H1 (cell line): ENCODE data around the gene ELP1. TPM values are rescaled to one million over a fixed set of nuclear protein-coding genes. Genes with fewer than 3 reads are reported as not detected.

Experiments used
- CTCF ChIA-PET: fragments of 300-600 bp; sonication (Branson Sonifier 250); formaldehyde crosslinking; loops from one replicate; lab custom pipeline; 2021; ENCODE audit not compliant: partially characterized antibody; lab: Charles Lee
- POLR2A ChIA-PET: fragments of 300-600 bp; sonication (Branson Sonifier 250); formaldehyde crosslinking; loops from one replicate; lab custom pipeline; 2021; ENCODE audit warnings: inconsistent platforms; ENCODE audit not compliant: partially characterized antibody; lab: Charles Lee
- DNase-seq, 2 experiments: peaks; one replicate each; pipeline versions ENCODE4 v3.0.0 to v3.0.0-alpha.2; 2010 to 2022; ENCODE audit warnings: low spot score in 2 of 2, low read depth in 1 of 2, mixed read lengths in 1 of 2
- FAIRE-seq: peaks from 2 replicates; lab custom pipeline; 2011; peaks lifted over from hg19 to GRCh38; lab: Jason Lieb, UNC
- H2AFZ ChIP-seq: 2 replicates; pipeline ENCODE4 v1.8.1; 2012; ENCODE audit warnings: low read length, inconsistent platforms
- H2AK5ac ChIP-seq: 2 replicates; pipeline ENCODE4 v1.6.1; 2013; ENCODE audit warnings: low read depth, low read length
- H2BK120ac ChIP-seq: replicated peaks from 2 replicates; pipeline ENCODE3; 2013; ENCODE audit warnings: low read depth, low read length, inconsistent platforms
- H2BK12ac ChIP-seq: 2 replicates; pipeline ENCODE4 v1.6.1; 2013; ENCODE audit warnings: low read depth, low read length
- H2BK15ac ChIP-seq: 2 replicates; pipeline ENCODE4 v1.6.1; 2013; ENCODE audit warnings: low read length
- H2BK20ac ChIP-seq: 2 replicates; pipeline ENCODE4 v1.6.1; 2013; ENCODE audit warnings: low read length
- H2BK5ac ChIP-seq: 2 replicates; pipeline ENCODE4 v1.6.1; 2013; ENCODE audit warnings: low read depth, low read length
- H3K14ac ChIP-seq: 2 replicates; pipeline ENCODE4 v1.6.1; 2013; ENCODE audit warnings: inconsistent platforms; ENCODE audit not compliant: insufficient read length
- H3K18ac ChIP-seq: 2 replicates; pipeline ENCODE4 v1.6.1; 2013; ENCODE audit warnings: low read length; ENCODE audit errors: extremely low read depth
- H3K23ac ChIP-seq: 2 replicates; pipeline ENCODE4 v1.6.1; 2013; ENCODE audit warnings: inconsistent platforms; ENCODE audit not compliant: insufficient read length
- H3K23me2 ChIP-seq: 2 replicates; pipeline ENCODE4 v1.6.1; 2013; ENCODE audit warnings: low read depth, low read length
- H3K27ac ChIP-seq: 2 replicates; pipeline ENCODE4 v1.6.1; 2011; ENCODE audit warnings: low read depth, low read length, inconsistent platforms
- H3K27me3 ChIP-seq, 4 experiments: replicated peaks in 1 of 4; 1 replicate in 1 of 4; 2 replicates in 3 of 4; pipeline versions ENCODE4 v1.6.1 to v1.8.1; 2011 to 2013; ENCODE audit warnings: low read length in 3 of 4, mild to moderate bottlenecking in 3 of 4, inconsistent platforms in 2 of 4, mixed read lengths in 2 of 4, moderate library complexity in 1 of 4; ENCODE audit not compliant: control insufficient read depth in 3 of 4, insufficient read depth in 3 of 4; ENCODE audit errors: extremely low read depth in 1 of 4
- H3K36me3 ChIP-seq, 4 experiments: 2 replicates each; pipeline versions ENCODE4 v1.6.1 to v1.8.1; 2011 to 2013; ENCODE audit warnings: mild to moderate bottlenecking in 4 of 4, low read length in 3 of 4, moderate library complexity in 2 of 4, control low read depth in 1 of 4, inconsistent platforms in 1 of 4; ENCODE audit not compliant: insufficient read depth in 4 of 4, control insufficient read depth in 2 of 4
- H3K4ac ChIP-seq: replicated peaks from 2 replicates; pipeline ENCODE3; 2013; ENCODE audit warnings: low read length, low read depth, mixed read lengths, inconsistent platforms; ENCODE audit not compliant: insufficient read length
- H3K4me1 ChIP-seq, 4 experiments: replicated peaks in 1 of 4; 1 replicate in 1 of 4; 2 replicates in 3 of 4; pipeline versions ENCODE4 v1.6.1 to v1.8.1; 2011 to 2013; ENCODE audit warnings: low read length in 3 of 4, inconsistent platforms in 2 of 4, mixed read lengths in 1 of 4; ENCODE audit not compliant: insufficient read depth in 4 of 4, control insufficient read depth in 3 of 4
- H3K4me2 ChIP-seq, 2 experiments: 2 replicates each; pipeline versions ENCODE4 v1.6.1 to v1.8.1; 2011 to 2013; ENCODE audit warnings: low read depth in 2 of 2, low read length in 2 of 2, control low read depth in 1 of 2, inconsistent platforms in 1 of 2, mild to moderate bottlenecking in 1 of 2; ENCODE audit not compliant: insufficient read depth in 1 of 2
- H3K4me3 ChIP-seq, 4 experiments: fragments of 200-600, 300-600 bp in 1 of 4; sonication (generic), shearing (Covaris generic), sonication (Bioruptor Twin) in 1 of 4; 2 replicates each; pipeline versions ENCODE4 v1.5.1 to v1.8.1; 2011 to 2016; ENCODE audit warnings: low read length in 4 of 4, low read depth in 3 of 4, control low read depth in 2 of 4, inconsistent platforms in 2 of 4, mild to moderate bottlenecking in 2 of 4, mixed read lengths in 1 of 4, moderate library complexity in 1 of 4; ENCODE audit not compliant: insufficient read depth in 2 of 4; ENCODE audit errors: extremely low read depth in 1 of 4
- H3K56ac ChIP-seq: replicated peaks from 2 replicates; pipeline ENCODE3; 2013; ENCODE audit warnings: low read depth, mild to moderate bottlenecking, mixed read lengths, low read length, inconsistent platforms; ENCODE audit not compliant: insufficient read length
- H3K79me1 ChIP-seq: 2 replicates; pipeline ENCODE4 v1.6.1; 2013; ENCODE audit warnings: low read depth, low read length, control low read depth
- H3K79me2 ChIP-seq, 2 experiments: 2 replicates each; pipeline versions ENCODE4 v1.6.1 to v1.8.1; 2012 to 2013; ENCODE audit warnings: low read length in 2 of 2, mild to moderate bottlenecking in 2 of 2, inconsistent platforms in 1 of 2; ENCODE audit not compliant: insufficient read depth in 2 of 2, control insufficient read depth in 1 of 2
- H3K9ac ChIP-seq, 4 experiments: replicated peaks in 1 of 4; 1 replicate in 1 of 4; 2 replicates in 3 of 4; pipeline versions ENCODE4 v1.6.1 to v1.8.1; 2011 to 2013; ENCODE audit warnings: low read depth in 3 of 4, low read length in 3 of 4, control low read depth in 2 of 4, mild to moderate bottlenecking in 2 of 4, moderate library complexity in 2 of 4, inconsistent platforms in 1 of 4; ENCODE audit errors: extremely low read depth in 1 of 4
- H3K9me3 ChIP-seq, 2 experiments: 2 replicates each; pipeline versions ENCODE4 v1.6.1 to v1.8.1; 2012 to 2013; ENCODE audit warnings: mild to moderate bottlenecking in 2 of 2, moderate library complexity in 2 of 2, control low read depth in 1 of 2, inconsistent platforms in 1 of 2, low read depth in 1 of 2, low read length in 1 of 2, mixed read lengths in 1 of 2; ENCODE audit not compliant: insufficient read depth in 2 of 2
- H4K20me1 ChIP-seq, 2 experiments: replicated peaks in 1 of 2; 2 replicates each; pipeline versions ENCODE3 to v1.8.1; 2011 to 2013; ENCODE audit warnings: inconsistent platforms in 2 of 2, low read length in 2 of 2, mild to moderate bottlenecking in 1 of 2; ENCODE audit not compliant: insufficient read depth in 2 of 2, control insufficient read depth in 1 of 2
- H4K5ac ChIP-seq: 2 replicates; pipeline ENCODE4 v1.6.1; 2013; ENCODE audit warnings: low read length, low read depth, mixed read lengths, inconsistent platforms; ENCODE audit not compliant: insufficient read length
- H4K8ac ChIP-seq: 2 replicates; pipeline ENCODE4 v1.8.0; 2013; ENCODE audit warnings: mild to moderate bottlenecking, moderate library complexity, low read length, inconsistent platforms; ENCODE audit not compliant: insufficient read depth; ENCODE audit errors: extremely low read depth
- H4K91ac ChIP-seq: replicated peaks from 2 replicates; pipeline ENCODE3; 2013; ENCODE audit warnings: low read length, mixed read lengths, inconsistent platforms; ENCODE audit not compliant: insufficient read length
- POLR2A ChIP-seq, 2 experiments: IDR thresholded peaks; 1 replicate in 1 of 2; 2 replicates in 1 of 2; pipeline ENCODE4 v1.6.1; 2011; ENCODE audit warnings: low read depth in 2 of 2, low read length in 2 of 2, mild to moderate bottlenecking in 2 of 2; ENCODE audit errors: control extremely low read depth in 1 of 2
- WGBS, 2 experiments: shearing (Covaris generic) in 1 of 2; methylation state at CpG; one replicate each; pipeline versions ENCODE4 v1.1.6 to v1.1.7; 2013 to 2015; ENCODE audit warnings: low lambda C conversion rate in 2 of 2, mixed read lengths in 2 of 2, inconsistent platforms in 1 of 2, low coverage in 1 of 2, missing lambda C conversion rate in 1 of 2; ENCODE audit not compliant: insufficient replicate concordance in 2 of 2, insufficient coverage in 1 of 2, insufficient read length in 1 of 2; ENCODE audit errors: extremely low coverage in 1 of 2, missing lambda C conversion rate in 1 of 2; 5-methylcytosine and 5-hydroxymethylcytosine counted together
- polyA plus RNA-seq, 7 experiments: library from polyadenylated mRNA; depleted of rRNA in 3 of 7; stranded (reverse) in 5 of 7; unstranded in 2 of 7; fragments of >200 nt in 5 of 7; fragments of 200-250 nt in 2 of 7; gene quantifications; 1 replicate in 5 of 7; 2 replicates in 1 of 7; 4 replicates in 1 of 7; pipeline versions ENCODE4 v1.2.1 to v1.2.3, GENCODE V29; 2011 to 2013; ENCODE audit warnings: missing spikeins in 2 of 7, mixed read lengths in 2 of 7
- total RNA-seq: library from RNA; stranded (reverse); fragmentation: NEBNext Ultra II Directional; extraction: Animal tissue kit (Norgen Biotek cat#: 25700); gene quantifications from 2 replicates; pipeline ENCODE4 v1.2.1, GENCODE V29; 2021

Gene ELP1
- total and polyA plus RNA-seq, 2 of the 8 experiments (the other 6 are each of a cell fraction or from before 2014, with no cell fraction given) = 13.9 to 31.3 TPM

GRCh38 chr9:108978205-108978604 is 44.3 kb upstream of the ELP1 start:
- Histone ChIP-seq H3K23ac (no peak overlapping the region), H3K79me1 (no peaks in the 10 kb centered on the region), H3K27me3 (no peaks in the 10 kb centered on the region), H3K4me3 (no peak overlapping the region), H3K9me3 (no peaks in the 10 kb centered on the region), H4K91ac (no peak overlapping the region), H2AFZ (no peak overlapping the region), H3K14ac (no peak overlapping the region), H4K8ac (no peak overlapping the region), H3K36me3 (peaks cover 2 to 18% (median 17%) of the 10 kb centered on the region in 4 experiments; a peak in 5 of 8 replicates), H2BK12ac (no peak overlapping the region), H2BK5ac (no peak overlapping the region), H3K4me2 (no peak overlapping the region), H2BK120ac (no peak overlapping the region), H3K4me1 (no peaks in the 10 kb centered on the region), H3K18ac (no peak overlapping the region), H2BK15ac (no peak overlapping the region), H3K56ac (no peak overlapping the region), H2BK20ac (no peak overlapping the region), H3K4ac (no peak overlapping the region)
- WGBS, 2 experiments = 84% methylated on average over 1 of the region's 1 CpG; no CpG with 5 or more reads in 1 of the 2 experiments
- DNase-seq = no peak
- FAIRE-seq = no peak
- CTCF ChIA-PET = no interaction called here
- TF ChIP-seq POLR2A (IDR thresholded peaks at IDR 0.05; ENCODE audit: control extremely low read depth in 1 of 2, low read depth in 2 of 2, low read length in 2 of 2) = no peak
- TF ChIP-seq, all 59 proteins: peak for 0
- Histone ChIP-seq H2AK5ac (no peak overlapping the region), H3K9ac (no peak overlapping the region), H4K5ac (no peak overlapping the region), H3K79me2 (no peaks in the 10 kb centered on the region), H3K27ac (no peak overlapping the region), H4K20me1 (no peaks in the 10 kb centered on the region), H3K23me2 (no peaks in the 10 kb centered on the region)
- POLR2A ChIA-PET = no interaction called here
